ENCODE results near the gene NAA30. TPM values are rescaled to one million over a fixed set of nuclear protein-coding genes. Genes with fewer than 3 reads are reported as not detected.
A peak's percentile ranks its signal among the peaks of the same experiment; 100 is the strongest.
"Not testable (repeated sequence)": the region's sequence is repeated elsewhere in the genome, so short reads cannot be mapped to it uniquely, and the experiment has no call there.

The NAA30 gene
- polyA plus RNA-seq (2014; cell fraction: cytosol; rRNA removed): 6.9 and 7.2 TPM in 2 replicates
- 3.3 and 4.0 TPM in 2 replicates for polyA plus RNA-seq (2014; cell fraction: nucleus; rRNA removed)

- DNase-seq (ENCODE audit: low spot score): peak; percentile 91
Measured at GRCh38 chr14:57390037-57390805, at the start of gene NAA30. Gene NAA30, plus strand, starts transcription at chr14:57390586. Its CDS starts 372 bp downstream, at chr14:57390958.

DNA sequence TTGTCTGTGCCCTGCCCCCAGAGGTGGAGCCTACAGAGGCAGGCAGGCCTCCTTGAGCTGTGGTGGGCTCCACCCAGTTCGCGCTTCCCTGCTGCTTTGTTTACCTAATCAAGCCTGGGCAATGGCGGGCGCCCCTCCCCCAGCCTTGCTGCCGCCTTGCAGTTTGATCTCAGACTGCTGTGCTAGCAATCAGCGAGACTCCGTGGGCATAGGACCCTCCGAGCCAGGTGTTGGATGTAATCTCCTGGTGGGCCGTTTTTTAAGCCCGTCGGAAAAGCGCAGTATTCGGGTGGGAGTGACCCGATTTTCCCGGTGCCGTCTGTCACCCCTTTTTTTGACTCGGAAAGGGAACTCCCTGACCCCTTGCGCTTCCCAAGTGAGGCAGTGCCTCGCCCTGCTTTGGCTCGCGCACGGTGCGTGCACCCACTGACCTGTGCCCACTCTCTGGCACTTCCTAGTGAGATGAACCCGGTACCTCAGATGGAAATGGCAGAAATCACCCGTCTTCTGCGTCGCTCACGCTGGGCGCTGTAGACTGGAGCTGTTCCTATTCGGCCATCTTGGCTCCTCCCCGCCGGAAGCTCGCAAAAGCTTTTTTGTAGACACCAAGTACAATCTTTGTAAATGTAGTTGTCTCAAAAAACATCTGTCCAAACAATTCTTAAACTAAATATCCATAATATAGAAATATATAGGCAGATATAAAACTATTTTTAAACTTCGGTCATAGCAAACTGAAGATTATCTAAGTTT is 46.7 kb upstream of the NAA30 start:
- peak; percentile 21 for DNase-seq (ENCODE audit: low spot score)

GRCh38 chr14:57345106-57345505 is 45.3 kb upstream of the NAA30 start:
- no peak for DNase-seq (ENCODE audit: low spot score)

DNA sequence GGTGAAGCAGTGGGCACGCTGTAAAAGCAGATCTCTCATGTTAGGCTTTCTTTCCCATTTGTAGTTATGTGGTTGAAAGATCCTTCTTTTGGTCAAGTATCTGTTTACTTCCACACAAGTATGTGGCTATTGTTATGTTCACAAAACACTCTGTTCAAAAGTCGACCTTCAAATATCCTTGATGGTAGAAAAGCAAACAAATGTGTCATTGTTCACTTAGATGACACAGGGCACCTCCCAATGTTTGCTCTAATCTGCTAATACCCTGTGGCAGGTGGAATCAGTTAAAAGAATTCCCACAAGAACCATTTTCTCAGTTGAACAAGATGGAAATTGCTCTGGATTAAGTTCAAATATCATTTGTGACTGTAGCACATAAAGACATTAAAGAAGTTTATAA is 43.6 kb upstream of the NAA30 start:
- DNase-seq (ENCODE audit: low spot score): no peak

DNA sequence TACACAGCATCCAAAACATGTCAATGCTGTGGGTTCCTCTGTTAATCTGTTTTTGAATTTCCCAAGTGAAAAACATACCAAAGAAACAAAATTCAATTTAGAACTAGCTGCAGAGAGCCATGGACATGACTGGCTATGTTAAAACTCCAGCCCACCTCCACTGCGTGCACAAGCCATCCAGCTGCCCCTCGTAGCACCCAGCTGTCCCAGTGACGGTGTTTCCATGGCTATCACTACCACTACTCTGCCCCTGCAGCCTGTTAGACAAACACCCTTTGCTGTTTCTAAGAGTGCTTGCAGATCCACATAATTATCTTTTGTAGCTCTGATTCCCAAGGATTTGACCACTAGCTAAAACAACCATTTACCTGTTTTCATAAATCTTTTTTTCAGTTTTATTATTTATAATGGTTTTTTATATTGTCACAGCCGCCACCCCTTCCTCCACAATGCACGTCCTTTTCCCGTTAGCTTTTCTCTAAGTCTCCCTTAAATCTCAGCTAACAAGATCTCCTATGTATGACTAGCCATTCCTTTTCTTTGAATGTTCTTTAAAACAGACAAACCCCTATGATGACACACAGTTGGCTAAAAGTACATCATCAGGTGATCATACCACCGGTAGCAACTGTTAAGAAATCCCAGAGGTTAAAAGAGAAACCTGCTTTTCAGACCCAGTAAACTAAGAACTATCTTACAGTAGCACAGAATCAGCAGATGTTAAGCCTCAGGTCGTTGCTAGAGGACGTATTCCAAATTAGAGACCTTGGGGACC is 37.8 kb upstream of the NAA30 start:
- no peak for DNase-seq (ENCODE audit: low spot score)

GRCh38 chr14:57355081-57355800 is 35.1 kb upstream of the NAA30 start:
- no peak for DNase-seq (ENCODE audit: low spot score)

DNA sequence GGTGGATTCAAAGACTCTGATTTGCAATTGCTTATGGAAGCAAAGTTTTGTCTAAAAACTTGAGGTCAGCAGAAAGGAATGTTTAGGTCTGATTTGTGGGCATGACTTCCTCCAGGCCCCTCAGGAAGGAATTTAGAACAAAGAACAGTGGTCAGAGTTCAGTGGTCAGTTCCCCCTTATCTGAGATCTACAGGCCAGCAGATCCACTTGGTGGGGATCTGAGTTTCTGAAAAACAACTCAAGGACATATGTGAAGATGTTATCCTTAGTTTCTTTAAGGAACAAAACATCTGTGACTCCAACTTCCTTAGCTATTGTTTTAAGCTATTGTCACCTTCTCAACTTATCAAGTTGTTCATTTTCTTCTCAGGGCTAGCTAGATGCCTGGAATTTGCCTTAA is 28.0 kb upstream of the NAA30 start:
- no peak for DNase-seq (ENCODE audit: low spot score)

DNA sequence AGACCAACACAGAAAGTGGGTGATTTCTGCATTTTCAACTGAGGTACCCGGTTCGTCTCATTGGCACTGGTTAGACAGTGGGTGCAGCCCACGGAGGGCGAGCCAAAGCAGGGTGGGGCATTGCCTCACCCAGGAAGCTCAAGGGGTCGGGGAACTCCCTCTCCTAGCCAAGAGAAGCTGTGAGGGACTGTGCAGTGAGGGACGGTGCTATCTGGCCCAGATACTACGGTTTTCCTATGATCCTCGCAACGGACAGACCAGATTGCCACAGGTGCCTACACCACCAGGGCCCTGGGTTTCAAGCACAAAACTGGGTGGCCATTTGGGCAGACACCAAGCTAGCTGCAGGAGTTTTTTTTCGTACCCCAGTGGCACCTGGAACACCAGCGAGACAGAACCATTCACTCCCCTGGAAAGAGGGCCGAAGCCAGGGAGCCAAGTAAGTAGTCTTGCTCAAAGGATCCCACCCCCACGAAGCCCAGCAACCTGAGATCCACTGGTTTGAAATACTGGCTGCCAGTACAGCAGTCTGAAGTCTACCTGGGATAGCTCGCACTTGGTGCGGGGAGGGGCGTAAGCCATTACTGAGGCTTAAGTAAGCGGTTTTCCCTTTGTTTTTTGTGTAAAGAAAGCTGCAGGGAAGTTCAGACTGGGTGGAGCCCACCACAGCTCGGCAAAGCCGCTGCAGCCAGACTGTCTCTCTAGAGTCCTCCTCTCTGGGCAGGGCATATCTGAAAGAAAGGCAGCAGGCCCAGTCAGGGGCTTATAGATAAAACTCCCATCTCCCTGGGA is 25.5 kb upstream of the NAA30 start:
- no peak for DNase-seq (ENCODE audit: low spot score)

- not testable (repeated sequence) for DNase-seq (ENCODE audit: low spot score)
Measured at GRCh38 chr14:57370187-57370586, 20.2 kb upstream of the NAA30 start.

DNA sequence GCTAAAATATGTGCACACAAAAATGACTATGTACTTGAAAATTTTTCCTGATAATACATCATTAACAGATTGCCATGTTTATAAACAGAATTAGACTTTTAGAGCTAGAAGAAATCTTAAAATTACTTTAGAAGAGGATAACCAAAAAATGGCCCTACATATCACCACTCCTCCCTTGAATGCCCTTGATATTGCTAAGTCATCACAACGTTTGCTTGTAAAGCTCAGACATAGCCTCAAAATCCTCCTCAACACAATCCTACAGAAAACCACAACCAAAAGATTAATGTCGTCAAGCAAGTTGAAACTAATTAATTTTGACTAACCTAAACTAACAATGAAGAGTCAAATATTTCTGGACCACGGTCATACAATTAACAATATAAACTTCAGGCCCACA is 19.4 kb upstream of the NAA30 start:
- DNase-seq (ENCODE audit: low spot score): no peak

DNA sequence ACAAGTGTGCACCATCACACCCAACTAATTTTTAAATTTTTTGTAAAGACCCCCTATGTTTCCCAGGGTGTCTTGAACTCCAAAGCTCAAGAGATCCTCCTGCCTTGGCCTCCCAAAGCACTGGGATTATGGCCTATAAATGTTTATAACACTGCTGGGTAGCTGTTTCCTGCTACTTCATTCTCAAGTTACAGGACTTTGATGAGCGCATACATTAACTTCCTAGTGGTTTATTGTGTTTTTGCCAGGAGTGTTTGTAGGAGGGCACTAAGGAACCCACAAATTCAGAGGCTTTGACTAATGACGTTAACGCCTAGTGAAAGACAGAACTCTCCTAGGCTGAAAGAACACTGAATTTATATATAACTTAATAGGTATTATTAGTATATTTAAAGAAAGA is 15.2 kb upstream of the NAA30 start:
- DNase-seq (ENCODE audit: low spot score): no peak

GRCh38 chr14:57378661-57379060 is 11.7 kb upstream of the NAA30 start:
- DNase-seq (ENCODE audit: low spot score): no peak

DNA sequence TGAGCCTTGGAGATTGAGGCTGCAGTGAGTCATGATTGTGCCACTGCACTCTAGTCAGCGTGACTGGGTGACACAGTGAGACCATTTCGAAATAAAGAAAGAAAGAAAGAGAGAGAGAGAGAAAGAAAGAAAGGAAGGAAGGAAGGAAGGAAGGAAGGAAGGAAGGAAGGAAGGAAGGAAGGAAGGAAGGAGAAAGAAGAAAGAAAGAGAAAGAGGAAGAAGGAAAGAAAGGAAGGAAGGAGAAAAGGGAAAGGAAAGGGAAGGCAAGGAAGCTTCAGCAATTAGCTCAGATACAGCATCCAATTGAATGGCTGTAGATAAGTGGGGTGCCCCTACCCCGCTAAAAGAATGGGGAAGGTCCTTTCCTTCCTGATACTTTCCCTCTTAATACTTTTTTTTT is 9.5 kb upstream of the NAA30 start:
- no peak for DNase-seq (ENCODE audit: low spot score)

GRCh38 chr14:57382283-57382682 is 8.1 kb upstream of the NAA30 start:
- no peak for DNase-seq (ENCODE audit: low spot score)

DNA sequence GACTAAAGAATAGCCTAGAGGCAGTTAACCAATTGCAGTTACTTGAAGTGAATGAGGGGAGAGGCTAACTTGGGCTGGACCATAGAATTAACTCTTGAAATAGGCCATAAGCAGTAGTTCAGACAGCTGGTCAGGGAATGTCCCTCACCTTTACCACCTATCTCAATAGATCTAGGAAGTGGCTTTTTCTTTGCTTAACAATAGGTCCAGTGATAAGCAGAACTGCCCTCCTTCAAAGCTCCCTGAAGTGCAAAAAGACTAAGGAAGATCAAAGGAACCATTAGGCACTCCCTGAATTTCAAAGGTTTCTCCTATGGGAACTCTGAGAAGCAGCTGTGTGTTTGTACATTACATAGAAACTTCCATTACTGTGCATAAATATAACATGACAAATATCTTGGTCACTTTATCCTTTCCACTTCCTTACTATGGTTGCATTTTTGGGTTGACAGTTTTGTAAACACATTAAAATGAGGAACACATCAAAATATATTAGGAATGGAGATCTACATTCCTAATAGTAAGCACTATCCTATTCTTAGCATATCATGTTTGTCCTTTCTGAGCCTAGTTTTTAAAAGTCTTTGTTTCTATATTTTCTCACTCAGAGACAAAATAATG is 7.2 kb upstream of the NAA30 start:
- DNase-seq (ENCODE audit: low spot score): no peak

DNA sequence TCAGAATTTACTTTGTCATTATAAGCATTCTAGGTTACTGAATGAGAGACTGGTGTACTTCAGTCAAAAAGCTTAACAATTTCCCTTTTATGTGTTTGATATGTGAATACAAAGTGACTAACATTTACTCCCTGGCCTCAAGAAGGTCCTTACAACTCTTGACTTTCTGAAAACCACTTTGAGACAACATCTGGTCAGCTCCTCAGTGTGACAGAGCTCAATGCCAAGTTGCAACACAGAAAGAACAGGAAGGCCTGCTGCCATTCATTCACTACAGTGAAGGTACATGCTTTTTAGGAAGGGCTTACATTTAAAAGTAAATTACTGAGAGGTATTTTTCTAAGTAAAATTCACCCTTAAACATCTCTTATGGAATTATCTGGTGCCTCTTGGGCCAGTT is 2.3 kb upstream of the NAA30 start:
- DNase-seq (ENCODE audit: low spot score): no peak

DNA sequence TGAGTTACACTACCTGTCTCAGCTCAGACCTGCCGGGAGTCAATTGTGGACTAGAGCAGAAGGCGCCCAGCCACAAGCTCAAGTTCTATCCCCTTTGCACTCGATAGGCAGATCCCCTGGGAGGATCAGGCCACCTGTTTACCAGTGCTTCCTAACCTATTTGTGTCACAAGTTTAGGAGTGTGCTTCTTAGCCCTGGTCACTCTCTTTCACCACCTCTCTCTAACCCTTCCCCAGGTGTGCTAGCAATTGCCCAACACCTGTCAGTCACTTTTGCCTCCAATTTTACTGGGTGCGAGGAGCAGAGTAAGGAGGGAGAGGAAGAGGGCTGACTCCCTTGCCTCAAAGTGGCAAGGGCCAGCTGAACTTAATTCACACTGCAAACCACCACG is 745 bp upstream of the NAA30 start:
- no peak for DNase-seq (ENCODE audit: low spot score)

DNA sequence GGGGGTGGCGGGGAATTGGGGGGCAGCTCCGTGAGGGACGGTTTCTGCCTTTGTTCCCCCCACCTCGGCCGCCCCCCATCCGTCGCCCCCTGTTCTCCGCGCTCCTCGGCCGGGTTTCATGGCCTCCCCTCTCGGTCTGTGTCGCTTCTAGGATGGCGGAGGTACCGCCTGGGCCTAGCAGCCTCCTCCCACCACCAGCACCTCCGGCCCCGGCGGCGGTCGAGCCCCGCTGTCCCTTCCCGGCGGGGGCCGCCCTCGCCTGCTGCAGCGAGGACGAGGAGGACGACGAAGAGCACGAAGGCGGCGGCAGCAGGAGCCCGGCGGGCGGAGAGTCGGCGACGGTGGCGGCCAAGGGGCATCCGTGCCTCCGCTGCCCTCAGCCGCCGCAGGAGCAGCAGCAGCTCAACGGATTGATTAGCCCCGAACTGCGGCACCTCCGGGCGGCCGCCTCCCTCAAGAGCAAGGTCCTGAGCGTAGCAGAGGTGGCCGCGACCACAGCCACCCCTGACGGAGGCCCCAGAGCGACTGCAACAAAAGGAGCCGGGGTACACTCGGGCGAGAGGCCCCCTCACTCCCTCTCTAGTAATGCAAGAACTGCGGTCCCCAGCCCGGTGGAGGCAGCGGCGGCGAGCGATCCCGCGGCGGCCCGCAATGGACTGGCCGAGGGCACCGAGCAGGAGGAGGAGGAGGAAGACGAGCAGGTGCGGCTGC is 575 bp downstream of the NAA30 start:
- peak; percentile 23 for DNase-seq (ENCODE audit: low spot score)

DNA sequence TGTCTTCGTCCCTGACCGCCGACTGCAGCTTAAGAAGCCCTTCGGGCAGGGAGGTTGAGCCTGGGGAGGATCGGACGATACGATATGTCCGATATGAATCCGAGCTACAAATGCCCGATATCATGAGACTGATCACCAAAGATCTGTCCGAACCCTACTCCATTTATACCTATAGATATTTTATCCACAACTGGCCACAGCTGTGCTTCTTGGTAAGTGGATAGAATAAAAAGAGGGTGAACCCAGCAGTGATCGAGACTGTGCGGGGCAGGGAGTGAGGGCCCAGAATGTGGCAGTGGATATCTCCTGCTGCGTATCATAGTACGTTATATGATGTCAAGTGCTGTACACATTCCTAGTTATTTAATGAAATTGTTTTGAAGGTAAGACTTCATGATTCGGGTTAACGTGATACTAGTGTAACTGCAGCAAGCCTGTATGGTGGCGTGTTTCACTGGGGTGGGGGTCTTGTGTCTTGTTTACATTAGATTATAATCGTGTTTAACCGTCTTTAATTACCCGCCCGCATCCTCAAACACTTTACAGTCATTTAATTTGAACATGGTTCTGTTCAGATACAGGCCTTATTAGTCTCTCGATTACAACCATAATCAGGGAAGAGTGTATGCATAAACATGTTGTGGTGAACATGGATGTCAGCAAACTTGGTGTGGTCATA is 1.3 kb downstream of the NAA30 start:
- DNase-seq (ENCODE audit: low spot score): peak; percentile 16
